Measurements from ENCODE around the gene ABCG1.

ABCG1 gene

GRCh38 chr21:42302794-42303193 lies 83.9 kb downstream of the ABCG1 start:
- no peak for TF ChIP-seq GATA2 (IDR thresholded peaks at IDR 0.05; ENCODE audit: low read depth, low read length)

DNA sequence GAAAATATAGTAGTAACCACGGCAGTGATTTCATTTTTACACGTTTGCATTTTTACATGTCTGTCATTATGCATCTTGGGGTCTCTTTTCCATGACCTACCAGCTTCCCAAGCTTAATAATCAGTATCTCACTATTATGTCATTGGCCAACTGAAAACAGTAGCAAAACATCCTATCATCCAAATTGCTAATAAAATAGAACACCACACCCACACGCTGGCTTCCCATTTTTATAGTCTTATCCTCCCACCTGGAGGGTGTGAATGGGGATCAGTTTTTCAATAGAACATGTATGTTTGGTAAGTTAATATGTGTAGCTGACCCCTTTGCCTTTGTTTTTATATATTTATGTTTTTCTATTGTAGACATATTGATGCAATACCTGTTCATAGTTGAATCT lies 84.5 kb downstream of the ABCG1 start:
- TF ChIP-seq GATA2 (IDR thresholded peaks at IDR 0.05; ENCODE audit: low read depth, low read length) (no peak), GATA3 (IDR thresholded peaks at IDR 0.05; ENCODE audit: low read depth, low read length) (no peak)

GRCh38 chr21:42304556-42305454 lies 85.9 kb downstream of the ABCG1 start:
- TF ChIP-seq GATA2 (IDR thresholded peaks at IDR 0.05; ENCODE audit: low read depth, low read length) (no peak), GATA3 (IDR thresholded peaks at IDR 0.05; ENCODE audit: low read depth, low read length) (no peak)

DNA sequence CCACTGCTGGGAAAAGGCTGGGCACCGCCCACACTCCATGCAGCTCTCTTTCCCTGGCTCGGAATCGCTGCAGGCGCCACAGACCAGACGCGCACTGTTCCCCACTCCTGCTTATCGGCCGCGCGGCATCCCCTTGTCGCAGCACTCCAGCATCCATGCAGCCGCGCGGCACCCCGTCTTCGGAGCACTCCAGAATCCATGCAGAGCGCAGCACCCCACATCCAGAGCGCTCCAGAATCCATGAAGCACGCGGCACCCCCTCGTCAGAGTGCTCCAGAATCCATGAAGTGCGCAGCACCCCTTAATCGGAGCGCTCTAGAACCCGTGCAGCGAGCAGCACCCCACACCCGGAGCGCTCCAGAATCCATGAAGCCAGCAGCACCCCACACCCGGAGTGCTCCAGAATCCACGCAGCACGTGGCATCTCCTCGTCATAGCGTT lies 86.8 kb downstream of the ABCG1 start:
- TF ChIP-seq GATA2 (IDR thresholded peaks at IDR 0.05; ENCODE audit: low read depth, low read length) (no peak), GATA3 (IDR thresholded peaks at IDR 0.05; ENCODE audit: low read depth, low read length) (no peak)

DNA sequence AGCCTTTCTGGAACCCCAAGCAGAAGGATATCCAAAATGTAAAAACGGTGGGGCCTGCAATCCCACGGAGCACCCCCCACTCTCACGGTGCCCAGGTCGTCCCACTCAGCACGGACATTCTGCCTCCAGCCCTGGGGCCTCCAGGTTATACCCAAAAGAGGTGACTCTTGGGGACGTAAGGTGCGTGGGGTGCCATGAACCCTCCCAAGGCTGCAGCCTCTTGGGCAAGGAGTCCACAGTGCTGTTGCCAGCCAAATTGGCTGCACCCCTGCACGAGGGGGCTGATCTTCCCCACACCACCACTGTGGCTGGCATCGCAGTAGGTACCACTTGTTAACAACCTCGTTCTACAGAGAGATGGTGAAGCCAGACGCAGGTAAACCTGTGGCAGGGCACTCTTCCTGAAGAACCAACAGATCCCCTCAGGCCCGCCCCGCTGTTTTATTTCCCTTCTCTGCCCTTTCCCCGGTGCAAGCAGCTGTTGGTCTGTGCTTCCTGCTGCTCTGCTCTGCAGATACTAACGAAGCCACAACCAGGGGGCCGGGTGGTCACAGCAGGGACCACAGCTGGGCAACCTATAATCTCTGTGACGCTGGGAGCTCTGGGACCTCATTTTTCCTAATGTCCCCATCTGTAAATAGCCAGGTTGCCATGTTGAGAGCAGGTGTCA lies 87.6 kb downstream of the ABCG1 start:
- TF ChIP-seq GATA3 (IDR thresholded peaks at IDR 0.05; ENCODE audit: low read depth, low read length): no peak
- TF ChIP-seq GATA2 (IDR thresholded peaks at IDR 0.05; ENCODE audit: low read depth, low read length): no peak

- TF ChIP-seq GATA3 (IDR thresholded peaks at IDR 0.05; ENCODE audit: low read depth, low read length) (no peak), GATA2 (IDR thresholded peaks at IDR 0.05; ENCODE audit: low read depth, low read length) (no peak)
These were observed 88.2 kb downstream of the ABCG1 start for GRCh38 chr21:42307106-42307505.

GRCh38 chr21:42308161-42308913 lies 89.4 kb downstream of the ABCG1 start:
- no peak for TF ChIP-seq GATA3 (IDR thresholded peaks at IDR 0.05; ENCODE audit: low read depth, low read length)
- no peak for TF ChIP-seq GATA2 (IDR thresholded peaks at IDR 0.05; ENCODE audit: low read depth, low read length)

- TF ChIP-seq GATA3 (IDR thresholded peaks at IDR 0.05; ENCODE audit: low read depth, low read length) (no peak), GATA2 (IDR thresholded peaks at IDR 0.05; ENCODE audit: low read depth, low read length) (no peak)
These were observed 90.2 kb downstream of the ABCG1 start for GRCh38 chr21:42308914-42309752.

DNA sequence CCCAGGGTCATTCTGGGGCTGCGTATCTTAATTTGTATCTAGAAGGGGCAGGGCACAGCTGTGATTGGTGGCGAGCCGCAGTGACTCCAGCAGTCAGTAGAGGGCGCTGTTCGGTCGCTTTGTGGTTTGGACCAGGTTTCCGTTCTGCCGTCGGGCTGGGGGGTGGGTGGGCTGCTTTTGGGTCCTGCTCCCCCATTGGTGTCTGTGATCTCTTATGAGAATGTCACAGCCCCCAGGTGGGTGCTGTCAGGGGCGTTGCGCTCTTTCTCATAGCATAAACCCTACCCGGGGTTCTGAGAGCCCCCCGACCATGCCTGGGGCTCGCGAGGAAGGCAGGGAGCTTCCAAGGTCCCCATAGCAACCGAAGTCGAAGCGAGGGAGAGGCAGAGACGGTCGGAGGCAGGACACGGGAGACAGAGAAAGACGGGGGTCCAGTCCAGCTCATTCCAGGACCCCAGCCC lies 90.8 kb downstream of the ABCG1 start:
- TF ChIP-seq GATA2 (IDR thresholded peaks at IDR 0.05; ENCODE audit: low read depth, low read length) (peak; percentile 86), GATA3 (IDR thresholded peaks at IDR 0.05; ENCODE audit: low read depth, low read length) (no peak)

GRCh38 chr21:42310411-42311001 lies 91.6 kb downstream of the ABCG1 start:
- TF ChIP-seq GATA3 (IDR thresholded peaks at IDR 0.05; ENCODE audit: low read depth, low read length): no peak
- no peak for TF ChIP-seq GATA2 (IDR thresholded peaks at IDR 0.05; ENCODE audit: low read depth, low read length)

DNA sequence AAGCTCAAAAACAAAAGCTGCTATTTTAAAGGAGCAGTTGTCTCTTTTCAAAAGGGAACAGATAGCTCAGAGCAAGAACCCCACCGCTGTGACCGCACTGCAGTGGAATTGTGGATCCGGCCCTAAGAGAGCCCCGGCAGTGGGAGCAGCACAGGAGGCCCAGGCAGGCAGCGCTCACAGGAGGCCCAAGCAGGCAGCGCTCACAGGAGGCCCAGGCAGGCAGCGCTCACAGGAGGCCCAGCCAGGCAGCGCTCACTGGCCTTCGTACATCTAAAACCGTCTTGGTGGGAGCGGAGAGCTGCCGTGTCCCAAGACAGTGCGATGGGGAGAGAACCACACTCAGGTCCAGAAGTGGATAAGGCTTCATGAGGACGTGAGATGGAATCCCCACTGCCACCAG lies 92.2 kb downstream of the ABCG1 start:
- TF ChIP-seq GATA2 (IDR thresholded peaks at IDR 0.05; ENCODE audit: low read depth, low read length): no peak
- TF ChIP-seq GATA3 (IDR thresholded peaks at IDR 0.05; ENCODE audit: low read depth, low read length): no peak

- TF ChIP-seq GATA2 (IDR thresholded peaks at IDR 0.05; ENCODE audit: low read depth, low read length) (no peak), GATA3 (IDR thresholded peaks at IDR 0.05; ENCODE audit: low read depth, low read length) (no peak)
These were observed 93.1 kb downstream of the ABCG1 start for GRCh38 chr21:42311816-42312625.
